OCI-LY7 (cell line): ENCODE measurements around the gene LMNTD2. TPM values are rescaled to one million over a fixed set of nuclear protein-coding genes. Genes with fewer than 3 reads are reported as not detected.

Experiments used
- BruUV-seq: library from RNA; stranded (reverse); fragments of 400-500 nt; replicated peaks from 2 replicates; lab custom pipeline; 2021; lab: Mats Ljungman, UMichigan
- CTCF ChIA-PET: fragments of 300-600 bp; sonication (Branson Sonifier 250); formaldehyde crosslinking; loops from one replicate; lab custom pipeline; 2022; ENCODE audit warnings: antibody characterized with exemption; ENCODE audit not compliant: unreplicated experiment; lab: Charles Lee
- POLR2A ChIA-PET: fragments of 300-600 bp; sonication (Branson Sonifier 250); formaldehyde crosslinking; loops from one replicate; lab custom pipeline; 2022; ENCODE audit warnings: antibody characterized with exemption; lab: Charles Lee
- DNase-seq: peaks from one replicate; pipeline ENCODE4 v3.0.0-alpha.2; 2015; ENCODE audit warnings: low spot score
- H2AFZ ChIP-seq: fragments of 200-600 bp; sonication (generic), shearing (Covaris generic); 2 replicates; pipeline ENCODE4 v1.6.1; 2014; ENCODE audit warnings: mild to moderate bottlenecking, antibody characterized with exemption, low read length, moderate library complexity
- H3K27ac ChIP-seq: fragments of 200-600 bp; sonication (generic); 2 replicates; pipeline ENCODE4 v1.5.1; 2014; ENCODE audit warnings: mixed run types, low read depth, mild to moderate bottlenecking, moderate library complexity, low read length, inconsistent platforms; ENCODE audit not compliant: poor library complexity, severe bottlenecking
- H3K36me3 ChIP-seq: fragments of 200-600 bp; sonication (generic); 2 replicates; pipeline ENCODE4 v1.6.1; 2014; ENCODE audit warnings: mild to moderate bottlenecking, antibody characterized with exemption, low read length, moderate library complexity, mixed read lengths; ENCODE audit not compliant: insufficient read depth
- H3K4me1 ChIP-seq: fragments of 200-600 bp; sonication (generic); 2 replicates; pipeline ENCODE4 v1.5.1; 2014; ENCODE audit warnings: mild to moderate bottlenecking, low read length; ENCODE audit not compliant: insufficient read depth, poor library complexity, severe bottlenecking
- H3K4me2 ChIP-seq: fragments of 200-600 bp; sonication (generic); 2 replicates; pipeline ENCODE4 v1.6.1; 2014; ENCODE audit warnings: mild to moderate bottlenecking, low read length
- H3K4me3 ChIP-seq: fragments of 200-600 bp; sonication (generic); 2 replicates; pipeline ENCODE4 v1.5.1; 2014; ENCODE audit warnings: mild to moderate bottlenecking, low read depth, low read length; ENCODE audit not compliant: poor library complexity, severe bottlenecking
- H3K79me2 ChIP-seq: fragments of 200-600 bp; sonication (generic); 2 replicates; pipeline ENCODE4 v1.6.1; 2016; ENCODE audit warnings: low read depth, mild to moderate bottlenecking, low read length, moderate library complexity, mixed read lengths; ENCODE audit not compliant: insufficient read depth
- H3K9me2 ChIP-seq: fragments of 200-600 bp; sonication (generic); 2 replicates; pipeline ENCODE4 v1.6.1; 2016; ENCODE audit warnings: mild to moderate bottlenecking, low read length, mixed read lengths; ENCODE audit not compliant: insufficient read depth
- H3K9me3 ChIP-seq: fragments of 200-600 bp; sonication (generic); 2 replicates; pipeline ENCODE4 v1.6.1; 2014; ENCODE audit warnings: mild to moderate bottlenecking, mixed run types, low read length, mixed read lengths
- H4K20me1 ChIP-seq: fragments of 200-600 bp; sonication (generic); 2 replicates; pipeline ENCODE4 v1.6.1; 2014; ENCODE audit warnings: mild to moderate bottlenecking, antibody characterized with exemption, low read length, moderate library complexity, mixed read lengths; ENCODE audit not compliant: insufficient read depth
- EZH2phosphoT487 ChIP-seq: fragments of 200-600 bp; sonication (generic); IDR thresholded peaks from 2 replicates; pipeline ENCODE4 v1.6.1; 2018; ENCODE audit warnings: low read depth, borderline replicate concordance, mild to moderate bottlenecking, mixed run types, antibody characterized with exemption, low read length, moderate library complexity, mixed read lengths
- intact Hi-C: fragments of 100-400 bp; cut with micrococcal nuclease; formaldehyde crosslinking; loops from one replicate; pipeline ENCODE4 v1.10.0; 2022; ENCODE audit not compliant: unreplicated experiment
- total RNA-seq, 2 experiments: library from RNA; depleted of rRNA in 1 of 2; stranded (reverse); fragments of >200 nt in 1 of 2; shearing (Covaris generic) in 1 of 2; gene quantifications; 2 replicates each; pipeline ENCODE4 v1.2.3, GENCODE V29; 2014 to 2022
- TF ChIP-seq, protein P1 (sequence below): fragments of 200-600 bp; sonication (generic); conservative IDR thresholded peaks from 2 replicates; pipeline ENCODE4 v1.5.1; 2014; ENCODE audit warnings: mild to moderate bottlenecking, antibody characterized with exemption, low read length, moderate library complexity, mixed read lengths

The LMNTD2 gene
- total RNA-seq, 2 experiments from 2014 or later: 4.7 to 17.7 TPM

DNA sequence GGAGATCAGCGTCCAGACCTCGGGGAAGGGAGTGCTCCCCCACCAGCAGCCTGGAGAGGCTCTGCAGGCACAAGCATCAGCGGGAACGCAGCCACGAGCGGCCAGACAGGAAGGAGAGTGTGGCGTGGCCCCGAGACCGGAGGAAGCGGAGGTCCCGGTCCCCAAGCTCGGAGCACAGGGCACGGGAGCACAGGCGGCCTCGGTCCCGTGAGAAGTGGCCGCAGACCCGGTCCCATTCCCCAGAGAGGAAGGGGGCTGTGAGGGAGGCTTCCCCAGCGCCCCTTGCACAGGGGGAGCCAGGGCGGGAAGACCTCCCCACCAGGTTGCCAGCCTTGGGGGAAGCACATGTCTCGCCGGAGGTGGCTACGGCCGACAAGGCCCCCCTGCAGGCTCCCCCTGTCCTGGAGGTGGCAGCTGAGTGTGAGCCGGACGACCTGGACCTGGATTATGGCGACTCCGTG is 48.3 kb upstream of the LMNTD2 start:
- ChIA-PET CTCF (interaction anchor here (0.6 kb wide), 1 partner anchor 8 kb away, joined by 4 read pairs; no protein-coding TSS in a partner anchor), POLR2A (no interaction called here)
- H3K4me1 ChIP-seq: no peaks in the 10 kb centered on the region
- no peaks in the 10 kb centered on the region for H3K9me2 ChIP-seq
- H3K9me3 ChIP-seq: no peaks in the 10 kb centered on the region
- H3K36me3 ChIP-seq: peaks cover 96% of the 10 kb centered on the region
- no peak for DNase-seq
- H3K79me2 ChIP-seq: no peaks in the 10 kb centered on the region
- no peak overlapping the region for H3K27ac ChIP-seq
- H4K20me1 ChIP-seq: no peaks in the 10 kb centered on the region
- no TSS peak for BruUV-seq
- no peak overlapping the region for H2AFZ ChIP-seq
- no peak for TF ChIP-seq EZH2phosphoT487
- TF ChIP-seq, protein P1, sequence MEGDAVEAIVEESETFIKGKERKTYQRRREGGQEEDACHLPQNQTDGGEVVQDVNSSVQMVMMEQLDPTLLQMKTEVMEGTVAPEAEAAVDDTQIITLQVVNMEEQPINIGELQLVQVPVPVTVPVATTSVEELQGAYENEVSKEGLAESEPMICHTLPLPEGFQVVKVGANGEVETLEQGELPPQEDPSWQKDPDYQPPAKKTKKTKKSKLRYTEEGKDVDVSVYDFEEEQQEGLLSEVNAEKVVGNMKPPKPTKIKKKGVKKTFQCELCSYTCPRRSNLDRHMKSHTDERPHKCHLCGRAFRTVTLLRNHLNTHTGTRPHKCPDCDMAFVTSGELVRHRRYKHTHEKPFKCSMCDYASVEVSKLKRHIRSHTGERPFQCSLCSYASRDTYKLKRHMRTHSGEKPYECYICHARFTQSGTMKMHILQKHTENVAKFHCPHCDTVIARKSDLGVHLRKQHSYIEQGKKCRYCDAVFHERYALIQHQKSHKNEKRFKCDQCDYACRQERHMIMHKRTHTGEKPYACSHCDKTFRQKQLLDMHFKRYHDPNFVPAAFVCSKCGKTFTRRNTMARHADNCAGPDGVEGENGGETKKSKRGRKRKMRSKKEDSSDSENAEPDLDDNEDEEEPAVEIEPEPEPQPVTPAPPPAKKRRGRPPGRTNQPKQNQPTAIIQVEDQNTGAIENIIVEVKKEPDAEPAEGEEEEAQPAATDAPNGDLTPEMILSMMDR: no peak
- H3K4me3 ChIP-seq: no peak overlapping the region
- intact Hi-C loops: no loop called here
- no peak overlapping the region for H3K4me2 ChIP-seq

DNA sequence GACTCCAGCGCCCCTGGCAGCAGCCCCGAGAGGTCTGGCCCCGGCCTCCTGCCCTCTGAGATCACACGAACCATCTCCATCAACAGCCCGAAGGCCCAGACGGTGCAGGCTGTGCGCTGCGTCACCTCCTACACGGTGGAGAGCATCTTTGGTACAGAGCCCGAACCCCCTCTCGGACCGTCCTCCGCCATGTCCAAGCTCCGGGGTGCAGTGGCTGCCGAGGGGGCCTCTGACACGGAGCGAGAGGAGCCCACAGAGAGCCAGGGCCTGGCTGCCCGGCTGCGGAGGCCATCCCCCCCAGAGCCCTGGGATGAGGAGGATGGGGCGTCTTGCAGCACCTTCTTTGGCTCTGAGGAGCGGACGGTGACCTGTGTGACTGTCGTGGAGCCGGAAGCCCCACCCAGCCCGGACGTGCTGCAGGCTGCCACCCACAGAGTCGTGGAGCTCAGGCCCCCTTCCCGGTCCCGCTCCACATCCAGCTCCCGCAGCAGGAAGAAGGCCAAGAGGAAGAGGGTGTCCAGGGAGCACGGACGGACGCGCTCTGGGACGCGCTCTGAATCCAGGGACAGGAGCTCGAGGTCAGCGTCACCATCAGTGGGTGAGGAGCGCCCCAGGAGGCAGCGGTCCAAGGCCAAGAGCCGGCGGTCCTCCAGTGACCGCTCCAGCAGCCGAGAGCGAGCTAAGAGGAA is 47.6 kb upstream of the LMNTD2 start:
- no peak overlapping the region for H2AFZ ChIP-seq
- POLR2A ChIA-PET: no interaction called here
- H3K27ac ChIP-seq: no peak overlapping the region
- TSS peak; percentile 35 for BruUV-seq
- DNase-seq: no peak
- no peaks in the 10 kb centered on the region for H3K4me1 ChIP-seq
- peaks cover 98% of the 10 kb centered on the region for H3K36me3 ChIP-seq
- H3K4me3 ChIP-seq: no peak overlapping the region
- H3K79me2 ChIP-seq: no peaks in the 10 kb centered on the region
- H4K20me1 ChIP-seq: no peaks in the 10 kb centered on the region
- H3K9me2 ChIP-seq: no peaks in the 10 kb centered on the region
- intact Hi-C loops: no loop called here
- TF ChIP-seq EZH2phosphoT487: no peak
- TF ChIP-seq, protein P1: no peak
- H3K4me2 ChIP-seq: no peak overlapping the region
- no peaks in the 10 kb centered on the region for H3K9me3 ChIP-seq
- CTCF ChIA-PET: interaction anchor here (0.5 to 0.6 kb wide), 2 partner anchors 9 to 29 kb away, joined by 3 to 4 read pairs; no protein-coding TSS in a partner anchor
